Measurements from ENCODE around the gene LRMDA.

LRMDA gene

GRCh38 chr10:76252733-76253132, 821.3 kb downstream of the LRMDA start:
- DNase-seq (ENCODE audit: extremely low spot score): no peak
- ChIA-PET POLR2A (no interaction called here), CTCF (interaction anchor here (1.0 to 1.4 kb wide), 2 partner anchors 10 to 15 kb away, joined by 3 to 4 read pairs; no protein-coding TSS in a partner anchor)
- TF ChIP-seq CTCF (IDR thresholded peaks at IDR 0.05; ENCODE audit: control extremely low read depth, extremely low read depth, low read depth, missing control alignments): no peak

GRCh38 chr10:76255241-76255640, 823.8 kb downstream of the LRMDA start:
- ChIA-PET POLR2A (no interaction called here), CTCF (no interaction called here)
- no peak for DNase-seq (ENCODE audit: extremely low spot score)
- no peak for TF ChIP-seq CTCF (IDR thresholded peaks at IDR 0.05; ENCODE audit: control extremely low read depth, extremely low read depth, low read depth, missing control alignments)

- no peak for TF ChIP-seq CTCF (IDR thresholded peaks at IDR 0.05; ENCODE audit: control extremely low read depth, extremely low read depth, low read depth, missing control alignments)
- ChIA-PET POLR2A (no interaction called here), CTCF (no interaction called here)
- DNase-seq (ENCODE audit: extremely low spot score): no peak
Observed at GRCh38 chr10:76257816-76258215, 826.4 kb downstream of the LRMDA start.

- TF ChIP-seq CTCF (IDR thresholded peaks at IDR 0.05; ENCODE audit: control extremely low read depth, extremely low read depth, low read depth, missing control alignments): no peak
- DNase-seq (ENCODE audit: extremely low spot score): no peak
- ChIA-PET CTCF (interaction anchor here (1.1 kb wide), 1 partner anchor 9 kb away, joined by 3 read pairs; no protein-coding TSS in a partner anchor), POLR2A (no interaction called here)
Observed at GRCh38 chr10:76265441-76266113, 834.2 kb downstream of the LRMDA start.

GRCh38 chr10:76268530-76268929, 837.1 kb downstream of the LRMDA start:
- CTCF ChIA-PET: interaction anchor here (1.3 kb wide), 1 partner anchor 15 kb away, joined by 4 read pairs; no protein-coding TSS in a partner anchor
- DNase-seq (ENCODE audit: extremely low spot score): no peak
- TF ChIP-seq CTCF (IDR thresholded peaks at IDR 0.05; ENCODE audit: control extremely low read depth, extremely low read depth, low read depth, missing control alignments): no peak
- POLR2A ChIA-PET: no interaction called here

- no peak for DNase-seq (ENCODE audit: extremely low spot score)
- ChIA-PET CTCF (interaction anchor here (1.3 kb wide), 1 partner anchor 15 kb away, joined by 4 read pairs; no protein-coding TSS in a partner anchor), POLR2A (no interaction called here)
- TF ChIP-seq CTCF (IDR thresholded peaks at IDR 0.05; ENCODE audit: control extremely low read depth, extremely low read depth, low read depth, missing control alignments): no peak
Observed at GRCh38 chr10:76268954-76269353, 837.5 kb downstream of the LRMDA start.

Data from GM10248 (cell line).